Gastroesophageal sphincter (tissue), 3 donors: ENCODE data around the gene CYBC1.

ENCODE experiments used
- EP300 ChIP-seq: sonication (generic); formaldehyde crosslinking; IDR thresholded peaks from one replicate; pipeline ENCODE4 v1.6.1; 2017; ENCODE audit warnings: antibody characterized with exemption, mild to moderate bottlenecking
- POLR2AphosphoS5 ChIP-seq: sonication (generic); formaldehyde crosslinking; IDR thresholded peaks from one replicate; pipeline ENCODE4 v1.6.1; 2017; ENCODE audit warnings: antibody characterized with exemption
- TF ChIP-seq, protein P1 (sequence below), 4 experiments: fragments of 200-600 bp in 2 of 4; fragments of 450-650 bp in 2 of 4; sonication (generic) in 1 of 4; IDR thresholded peaks; one replicate each; pipeline ENCODE4 v1.5.1; 2017 to 2019; ENCODE audit warnings: antibody characterized with exemption in 4 of 4, mild to moderate bottlenecking in 2 of 4, moderate library complexity in 2 of 4

GRCh38 chr17:82397449-82398335 lies 52.9 kb downstream of the CYBC1 start:
- TF ChIP-seq EP300 (no peak), POLR2AphosphoS5 (no peak)
- TF ChIP-seq, protein P1, sequence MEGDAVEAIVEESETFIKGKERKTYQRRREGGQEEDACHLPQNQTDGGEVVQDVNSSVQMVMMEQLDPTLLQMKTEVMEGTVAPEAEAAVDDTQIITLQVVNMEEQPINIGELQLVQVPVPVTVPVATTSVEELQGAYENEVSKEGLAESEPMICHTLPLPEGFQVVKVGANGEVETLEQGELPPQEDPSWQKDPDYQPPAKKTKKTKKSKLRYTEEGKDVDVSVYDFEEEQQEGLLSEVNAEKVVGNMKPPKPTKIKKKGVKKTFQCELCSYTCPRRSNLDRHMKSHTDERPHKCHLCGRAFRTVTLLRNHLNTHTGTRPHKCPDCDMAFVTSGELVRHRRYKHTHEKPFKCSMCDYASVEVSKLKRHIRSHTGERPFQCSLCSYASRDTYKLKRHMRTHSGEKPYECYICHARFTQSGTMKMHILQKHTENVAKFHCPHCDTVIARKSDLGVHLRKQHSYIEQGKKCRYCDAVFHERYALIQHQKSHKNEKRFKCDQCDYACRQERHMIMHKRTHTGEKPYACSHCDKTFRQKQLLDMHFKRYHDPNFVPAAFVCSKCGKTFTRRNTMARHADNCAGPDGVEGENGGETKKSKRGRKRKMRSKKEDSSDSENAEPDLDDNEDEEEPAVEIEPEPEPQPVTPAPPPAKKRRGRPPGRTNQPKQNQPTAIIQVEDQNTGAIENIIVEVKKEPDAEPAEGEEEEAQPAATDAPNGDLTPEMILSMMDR (IDR thresholded peaks at IDR 0.05), result no peak
